ENCODE results near the gene TSPAN2.
"Not testable (repeated sequence)": the region's sequence is repeated elsewhere in the genome, so short reads cannot be mapped to it uniquely, and the experiment has no call there.

TSPAN2 gene

DNA sequence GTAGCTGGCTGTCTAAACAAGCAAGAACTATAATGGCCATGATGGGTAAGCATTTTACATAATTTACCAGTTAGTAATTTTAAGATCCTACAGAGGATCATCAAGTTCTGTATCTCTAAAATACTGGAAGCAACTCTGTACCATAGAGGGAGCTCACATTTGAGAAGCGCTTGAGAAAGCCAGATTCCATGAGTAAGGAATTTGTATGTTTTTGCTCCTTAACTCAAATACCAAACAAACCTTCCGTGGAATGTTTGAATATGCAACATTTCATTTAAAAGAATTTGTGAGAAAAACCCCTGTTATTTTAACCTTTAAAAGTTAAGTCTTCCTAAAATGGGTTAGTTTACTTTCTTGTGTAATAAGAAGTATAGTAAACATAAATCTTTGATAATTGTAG lies 57.7 kb downstream of the TSPAN2 start:
- DNase-seq: no peak

DNA sequence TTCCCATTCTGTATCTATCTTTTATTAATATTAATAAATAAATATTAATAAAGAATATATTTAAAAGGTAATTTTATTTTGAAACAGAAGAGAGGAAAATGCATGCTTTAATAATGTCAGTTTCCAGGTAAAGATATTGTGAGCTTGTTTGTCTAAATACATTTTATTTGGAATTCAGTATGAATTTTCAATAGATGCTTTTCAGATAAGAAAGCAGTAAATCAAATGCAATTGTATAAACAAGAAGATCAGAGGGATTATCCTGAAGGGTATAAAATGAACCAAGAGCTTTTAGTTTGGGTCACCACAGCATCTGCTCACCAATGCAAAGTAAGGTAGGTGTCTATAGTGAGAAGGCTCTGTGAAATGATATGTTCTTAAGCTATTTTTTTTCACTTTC lies 59.8 kb downstream of the TSPAN2 start, which contains the start of gene TSHB:
Gene TSHB (plus strand): TSS at position 301 of the 400 bp plus-strand sequence. CDS start 3,537 bp downstream, outside the sequence.
- no peak for DNase-seq

GRCh38 chr1:115023593-115023992 lies 65.7 kb downstream of the TSPAN2 start:
- DNase-seq: no peak

DNA sequence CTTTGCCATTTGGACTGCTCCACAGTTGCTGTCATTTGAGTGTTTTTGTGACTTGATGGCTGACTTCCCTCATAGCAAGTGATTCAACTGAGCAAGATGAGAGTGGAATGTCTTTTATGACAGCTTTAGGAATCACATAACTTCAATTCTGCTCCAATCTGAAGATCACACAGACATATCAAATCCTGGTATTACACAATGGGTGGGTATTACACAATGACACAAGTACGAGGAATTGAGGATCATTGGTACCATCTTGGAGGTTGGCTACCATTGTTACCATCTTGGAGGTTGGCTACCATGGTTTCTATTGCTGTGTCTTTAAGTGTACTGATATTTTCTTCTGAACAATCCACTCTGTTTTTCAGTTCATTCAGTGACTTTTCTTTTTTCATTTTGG lies 68.2 kb downstream of the TSPAN2 start:
- no peak for DNase-seq

DNA sequence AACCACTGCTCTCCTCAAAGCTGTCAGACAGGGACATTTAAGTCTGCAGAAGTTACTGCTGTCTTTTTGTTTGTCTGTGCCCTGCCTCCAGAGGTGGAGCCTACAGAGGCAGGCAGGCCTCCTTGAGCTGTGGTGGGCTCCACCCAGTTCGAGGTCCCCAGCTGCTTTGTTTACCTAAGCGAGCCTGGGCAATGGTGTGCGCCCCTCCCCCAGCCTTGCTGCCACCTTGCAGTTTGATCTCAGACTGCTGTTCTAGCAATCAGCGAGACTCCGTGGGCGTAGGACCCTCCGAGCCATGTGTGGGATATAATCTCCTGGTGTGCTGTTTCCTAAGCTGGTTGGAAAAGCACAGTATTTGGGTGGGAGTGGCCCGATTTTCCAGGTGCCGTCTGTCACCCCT lies 69.8 kb downstream of the TSPAN2 start:
- DNase-seq: not testable (repeated sequence)

DNA sequence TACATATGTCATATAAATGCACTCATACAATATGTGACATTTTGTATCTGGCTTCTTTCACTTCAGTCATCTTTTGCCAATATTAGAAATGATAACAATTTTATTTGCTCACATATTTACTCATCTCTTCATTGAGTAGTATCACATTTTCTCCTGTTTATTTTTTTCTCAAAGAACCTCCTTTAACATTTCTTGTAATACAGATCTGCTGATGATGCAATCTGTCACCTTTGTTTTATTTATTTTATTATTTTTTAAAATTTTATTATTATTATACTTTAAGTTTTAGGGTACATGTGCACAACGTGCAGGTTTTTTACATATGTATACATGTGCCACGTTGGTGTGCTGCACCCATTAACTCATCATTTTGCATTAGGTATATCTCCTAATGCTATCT lies 75.5 kb downstream of the TSPAN2 start:
- no peak for DNase-seq

DNA sequence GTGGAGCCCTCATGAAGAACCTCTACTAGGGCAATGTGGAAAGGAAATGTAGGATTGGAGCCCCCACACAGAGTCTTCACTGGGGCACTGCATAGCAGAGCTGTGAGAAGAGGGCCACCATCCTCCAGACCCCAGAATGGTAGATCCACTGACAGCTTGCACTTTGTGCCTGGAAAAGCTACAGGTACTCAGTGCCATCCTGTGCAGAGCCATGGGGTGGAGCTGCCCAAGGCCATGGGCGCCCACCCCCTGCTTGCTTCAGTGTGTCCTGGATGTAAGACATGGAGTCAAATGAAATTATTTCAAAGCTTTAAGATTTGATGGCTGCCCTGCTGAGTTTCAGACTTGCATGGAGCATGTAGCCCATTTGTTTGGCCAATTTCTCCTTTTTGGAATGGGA lies 76.9 kb downstream of the TSPAN2 start:
- DNase-seq: no peak

GRCh38 chr1:115012006-115012405 lies 77.3 kb downstream of the TSPAN2 start:
- DNase-seq: no peak

DNA sequence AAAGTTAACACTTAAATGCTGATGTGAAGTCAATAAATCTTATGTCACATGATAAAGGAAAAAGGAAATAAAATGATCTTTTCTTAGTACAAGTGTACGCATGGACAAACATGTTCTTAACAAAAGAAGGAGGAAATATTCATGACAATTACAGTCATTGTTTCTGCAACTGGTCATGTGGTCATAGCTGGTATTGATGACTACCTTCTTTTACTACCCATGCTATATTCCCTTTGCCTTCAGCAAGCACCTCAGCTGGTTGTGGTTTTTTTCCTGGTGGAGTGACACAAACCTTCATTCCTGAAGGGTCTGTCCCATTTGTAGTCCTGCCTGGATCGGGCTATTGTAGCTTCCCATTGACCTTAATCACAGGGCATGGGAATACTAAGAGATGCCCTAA lies 83.1 kb downstream of the TSPAN2 start:
- no peak for DNase-seq

All from hematopoietic multipotent progenitor cell treated with erythropoietin and hydrocortisone succinate and interleukin-3 and kit ligand, for 8 days (in vitro differentiated cells).